OCI-LY3 (cell line): ENCODE results near the gene LDLRAD4.

Experiments
- H2AFZ ChIP-seq: fragments of 200-600, 300-600 bp; shearing (Covaris generic); 2 replicates; pipeline ENCODE4 v1.6.0; 2014; ENCODE audit warnings: antibody characterized with exemption, low read depth, low read length
- H3K27ac ChIP-seq: fragments of 200-600, 300-600 bp; sonication (generic); 2 replicates; pipeline ENCODE4 v1.5.1; 2014; ENCODE audit warnings: mild to moderate bottlenecking, low read length, moderate library complexity, mixed read lengths
- H3K27me3 ChIP-seq: fragments of 200-600, 300-600 bp; sonication (generic); 2 replicates; pipeline ENCODE4 v1.6.1; 2014; ENCODE audit warnings: low read depth, low read length, mixed read lengths
- H3K36me3 ChIP-seq: fragments of 200-600, 300-600 bp; sonication (generic); replicated peaks from 2 replicates; pipeline ENCODE3; 2014; ENCODE audit warnings: low read depth, low read length, mixed read lengths
- H3K4me1 ChIP-seq: fragments of 300-600, 200-600 bp; sonication (generic); 2 replicates; pipeline ENCODE4 v1.6.1; 2014; ENCODE audit warnings: low read length, mixed read lengths
- H3K4me2 ChIP-seq: fragments of 200-600, 300-600 bp; sonication (generic); 2 replicates; pipeline ENCODE4 v1.6.1; 2014; ENCODE audit warnings: low read length, mixed read lengths
- H3K4me3 ChIP-seq: fragments of 300-600, 200-600 bp; sonication (generic); 2 replicates; pipeline ENCODE4 v1.5.1; 2014; ENCODE audit warnings: antibody characterized with exemption, mild to moderate bottlenecking, low read length, moderate library complexity
- H3K79me2 ChIP-seq: fragments of 300-600, 200-600 bp; shearing (Covaris generic); 2 replicates; pipeline ENCODE4 v1.6.1; 2014; ENCODE audit warnings: mild to moderate bottlenecking, low read length, mixed read lengths
- H3K9ac ChIP-seq: fragments of 300-600, 200-600 bp; shearing (Covaris generic); 2 replicates; pipeline ENCODE4 v1.6.0; 2014; ENCODE audit warnings: mild to moderate bottlenecking, low read length, moderate library complexity
- H3K9me3 ChIP-seq: fragments of 200-600, 300-600 bp; shearing (Covaris generic); 2 replicates; pipeline ENCODE4 v1.6.1; 2014; ENCODE audit warnings: low read length, mixed read lengths; ENCODE audit not compliant: insufficient read depth
- H4K20me1 ChIP-seq: fragments of 200-600, 300-600 bp; sonication (generic); 2 replicates; pipeline ENCODE4 v1.6.1; 2016; ENCODE audit warnings: low read length, mixed read lengths; ENCODE audit not compliant: insufficient read depth
- EZH2phosphoT487 ChIP-seq: fragments of 200-600 bp; shearing (Covaris generic); IDR thresholded peaks from 2 replicates; pipeline ENCODE4 v1.6.1; 2018; ENCODE audit warnings: antibody characterized with exemption, mixed run types, low read depth
- TF ChIP-seq, protein P1 (sequence below): fragments of 200-600, 300-600 bp; sonication (generic); IDR thresholded peaks from 2 replicates; pipeline ENCODE4 v1.5.1; 2014; ENCODE audit warnings: antibody characterized with exemption, low read length, low read depth

Gene LDLRAD4

DNA sequence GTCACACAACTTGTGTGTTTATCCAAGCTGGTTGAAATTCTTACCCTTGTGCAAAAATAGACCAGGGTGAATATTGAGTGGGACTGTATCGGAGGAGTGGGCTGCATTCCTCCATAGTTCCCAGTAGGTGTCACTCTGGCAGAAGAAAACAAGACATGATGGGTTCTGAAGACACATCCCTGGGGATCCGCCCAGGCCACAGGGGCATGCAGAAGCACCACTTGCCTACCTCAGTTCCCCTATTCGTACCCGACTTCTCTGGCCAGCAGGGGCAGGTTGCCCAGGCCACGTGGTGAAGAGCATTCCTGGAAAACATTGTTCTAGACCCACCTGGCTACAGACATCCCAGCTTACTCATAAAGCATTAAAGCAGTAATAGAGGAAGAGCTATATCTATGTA, 339.6 kb downstream of the LDLRAD4 start:
- Histone ChIP-seq H3K79me2 (no peaks in the 10 kb centered on the region), H3K9ac (peak overlapping the region; percentile 32; the same call in 1 of the 2 replicates), H4K20me1 (no peaks in the 10 kb centered on the region), H3K9me3 (no peaks in the 10 kb centered on the region), H3K4me2 (peak overlapping the region; percentile 80), H3K36me3 (no peaks in the 10 kb centered on the region), H3K27ac (no peak overlapping the region), H3K27me3 (peaks cover 19% of the 10 kb centered on the region), H3K4me1 (peaks cover 52% of the 10 kb centered on the region), H3K4me3 (peak overlapping the region; percentile 40), H2AFZ (peak overlapping the region; percentile 68; the same call in 1 of the 2 replicates)
- TF ChIP-seq EZH2phosphoT487: no peak
- TF ChIP-seq, protein P1, sequence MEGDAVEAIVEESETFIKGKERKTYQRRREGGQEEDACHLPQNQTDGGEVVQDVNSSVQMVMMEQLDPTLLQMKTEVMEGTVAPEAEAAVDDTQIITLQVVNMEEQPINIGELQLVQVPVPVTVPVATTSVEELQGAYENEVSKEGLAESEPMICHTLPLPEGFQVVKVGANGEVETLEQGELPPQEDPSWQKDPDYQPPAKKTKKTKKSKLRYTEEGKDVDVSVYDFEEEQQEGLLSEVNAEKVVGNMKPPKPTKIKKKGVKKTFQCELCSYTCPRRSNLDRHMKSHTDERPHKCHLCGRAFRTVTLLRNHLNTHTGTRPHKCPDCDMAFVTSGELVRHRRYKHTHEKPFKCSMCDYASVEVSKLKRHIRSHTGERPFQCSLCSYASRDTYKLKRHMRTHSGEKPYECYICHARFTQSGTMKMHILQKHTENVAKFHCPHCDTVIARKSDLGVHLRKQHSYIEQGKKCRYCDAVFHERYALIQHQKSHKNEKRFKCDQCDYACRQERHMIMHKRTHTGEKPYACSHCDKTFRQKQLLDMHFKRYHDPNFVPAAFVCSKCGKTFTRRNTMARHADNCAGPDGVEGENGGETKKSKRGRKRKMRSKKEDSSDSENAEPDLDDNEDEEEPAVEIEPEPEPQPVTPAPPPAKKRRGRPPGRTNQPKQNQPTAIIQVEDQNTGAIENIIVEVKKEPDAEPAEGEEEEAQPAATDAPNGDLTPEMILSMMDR: peak; percentile 93

DNA sequence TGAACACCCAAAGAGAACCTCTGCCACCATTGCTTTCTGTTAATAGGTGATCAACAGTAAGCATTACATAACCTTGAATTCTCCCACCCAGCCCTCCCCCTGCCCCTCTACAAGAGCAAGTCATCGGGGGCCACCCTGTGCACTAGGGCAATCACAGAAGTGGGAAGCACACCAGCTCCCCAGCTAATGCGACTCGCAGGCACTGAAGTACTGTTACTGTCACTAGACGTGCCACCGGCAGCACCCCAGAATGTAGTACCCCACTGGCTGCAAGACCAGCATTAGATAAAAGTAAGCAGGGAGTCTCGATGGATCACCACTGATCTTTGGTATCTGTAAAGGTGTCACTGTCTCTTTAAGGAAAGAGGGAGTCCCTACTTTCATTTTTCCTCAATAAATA, 340.2 kb downstream of the LDLRAD4 start:
- Histone ChIP-seq H3K4me3 (no peak overlapping the region), H2AFZ (no peak overlapping the region), H4K20me1 (no peaks in the 10 kb centered on the region), H3K4me1 (peaks cover 58% of the 10 kb centered on the region), H3K79me2 (no peaks in the 10 kb centered on the region), H3K27me3 (peaks cover 13% of the 10 kb centered on the region), H3K4me2 (peak overlapping the region; percentile 3), H3K27ac (no peak overlapping the region), H3K9me3 (no peaks in the 10 kb centered on the region), H3K9ac (peak overlapping the region; percentile 5; the same call in 1 of the 2 replicates), H3K36me3 (no peaks in the 10 kb centered on the region)
- TF ChIP-seq, protein P1: no peak
- no peak for TF ChIP-seq EZH2phosphoT487

DNA sequence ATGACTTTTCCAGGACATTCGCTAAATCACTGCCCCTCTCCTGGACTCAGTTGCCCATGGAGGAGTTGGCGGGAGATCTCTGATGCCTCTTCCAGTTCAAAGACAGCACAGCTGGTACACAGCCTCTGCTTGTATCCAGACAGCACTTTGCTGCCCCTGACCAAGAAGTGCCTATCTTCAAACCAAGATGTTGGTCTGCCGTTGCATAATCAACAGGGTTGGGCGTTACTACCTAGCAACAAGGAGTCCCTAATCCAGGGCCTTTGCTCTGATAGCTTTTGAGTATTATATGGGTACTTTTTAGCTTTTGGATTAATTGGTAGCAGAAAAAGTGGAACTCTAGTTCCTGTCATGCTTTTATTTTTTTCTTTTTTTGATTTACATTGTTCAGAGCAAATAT, 341.2 kb downstream of the LDLRAD4 start:
- H3K27me3 ChIP-seq: peaks cover 12% of the 10 kb centered on the region
- no peaks in the 10 kb centered on the region for H3K79me2 ChIP-seq
- no peaks in the 10 kb centered on the region for H3K9me3 ChIP-seq
- no peak overlapping the region for H2AFZ ChIP-seq
- H3K9ac ChIP-seq: no peak overlapping the region
- no peak overlapping the region for H3K4me3 ChIP-seq
- H3K27ac ChIP-seq: no peak overlapping the region
- TF ChIP-seq, protein P1: no peak
- no peak for TF ChIP-seq EZH2phosphoT487
- H3K4me1 ChIP-seq: peaks cover 68% of the 10 kb centered on the region
- peak overlapping the region; percentile 14 for H3K4me2 ChIP-seq
- H3K36me3 ChIP-seq: no peaks in the 10 kb centered on the region
- no peaks in the 10 kb centered on the region for H4K20me1 ChIP-seq

DNA sequence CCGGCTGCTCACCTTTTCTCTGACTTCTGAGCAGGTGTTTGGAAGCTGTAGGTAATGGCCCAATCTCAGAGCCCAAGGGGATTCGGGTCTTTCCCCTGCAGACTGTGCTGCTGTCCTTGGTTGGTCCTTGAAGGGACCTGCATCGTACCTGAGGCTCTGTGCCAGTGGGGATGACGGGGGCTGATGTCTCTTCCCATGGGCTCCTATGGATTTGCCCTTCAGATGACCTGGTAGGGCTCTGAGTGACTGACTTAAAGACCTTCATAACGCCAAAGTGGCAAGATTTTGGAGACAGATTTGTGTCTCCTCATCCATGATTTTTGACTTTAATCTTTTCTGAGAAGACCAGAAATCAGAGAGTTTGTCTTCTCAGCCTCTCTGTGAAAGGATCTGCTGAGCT, 341.7 kb downstream of the LDLRAD4 start:
- no peak overlapping the region for H3K4me3 ChIP-seq
- H3K36me3 ChIP-seq: no peaks in the 10 kb centered on the region
- no peaks in the 10 kb centered on the region for H4K20me1 ChIP-seq
- H3K79me2 ChIP-seq: no peaks in the 10 kb centered on the region
- peaks cover 74% of the 10 kb centered on the region for H3K4me1 ChIP-seq
- H3K9ac ChIP-seq: peak overlapping the region; percentile 23; the same call in 1 of the 2 replicates
- no peak overlapping the region for H3K27ac ChIP-seq
- no peak overlapping the region for H2AFZ ChIP-seq
- H3K9me3 ChIP-seq: no peaks in the 10 kb centered on the region
- peaks cover 10% of the 10 kb centered on the region for H3K27me3 ChIP-seq
- peak overlapping the region; percentile 14 for H3K4me2 ChIP-seq
- no peak for TF ChIP-seq EZH2phosphoT487
- TF ChIP-seq, protein P1: no peak
